VCaP (cell line): ENCODE measurements around the gene MBOAT2.

Experiments used
- H3K27ac ChIP-seq: fragments of 450-650 bp; 2 replicates; pipeline ENCODE4 v1.5.1; 2017
- CTCF ChIP-seq: fragments of 450-650 bp; conservative IDR thresholded peaks from 2 replicates; pipeline ENCODE4 v1.5.1; 2017; ENCODE audit warnings: mild to moderate bottlenecking, moderate library complexity

MBOAT2 gene

GRCh38 chr2:8872821-8873432 is 130.6 kb downstream of the MBOAT2 start:
- TF ChIP-seq CTCF: peak; percentile 80

GRCh38 chr2:8870441-8870840 is 133.0 kb downstream of the MBOAT2 start:
- no peak for TF ChIP-seq CTCF
- H3K27ac ChIP-seq: no peak overlapping the region

More at GRCh38 chr2:8872821-8873432, 130.6 kb downstream of the MBOAT2 start:
- H3K27ac ChIP-seq: no peak overlapping the region

- TF ChIP-seq CTCF: no peak
- no peak overlapping the region for H3K27ac ChIP-seq
Observed at GRCh38 chr2:8867363-8867762, 136.1 kb downstream of the MBOAT2 start.

- no peak overlapping the region for H3K27ac ChIP-seq
- TF ChIP-seq CTCF: no peak
Observed at GRCh38 chr2:8863331-8863953, 140.0 kb downstream of the MBOAT2 start.

GRCh38 chr2:8862230-8862629 is 141.3 kb downstream of the MBOAT2 start:
- TF ChIP-seq CTCF: no peak
- no peak overlapping the region for H3K27ac ChIP-seq

GRCh38 chr2:8861797-8862196 is 141.7 kb downstream of the MBOAT2 start:
- no peak overlapping the region for H3K27ac ChIP-seq
- TF ChIP-seq CTCF: no peak

GRCh38 chr2:8860239-8860638 is 143.2 kb downstream of the MBOAT2 start:
- no peak overlapping the region for H3K27ac ChIP-seq

More at GRCh38 chr2:8860239-8860638, 143.2 kb downstream of the MBOAT2 start:
- TF ChIP-seq CTCF: no peak
